Uterus (tissue), 4 donors: ENCODE data around the gene ABHD16A. TPM values are rescaled to one million over a fixed set of nuclear protein-coding genes. Genes with fewer than 3 reads are reported as not detected.

ENCODE experiments used
- DNase-seq, 2 donors: peaks; one replicate each; pipeline ENCODE4 v3.0.0-alpha.2; 2019 to 2020
- H3K27ac ChIP-seq, 2 donors: fragments of 200-600 bp; sonication (generic); 1 replicate in 1 of 2; 2 replicates in 1 of 2; pipeline ENCODE4 v1.5.1; 2016 to 2018
- H3K27me3 ChIP-seq, 2 donors: fragments of 200-600 bp; sonication (generic); one replicate each; pipeline ENCODE4 v1.5.1; 2018 to 2019; ENCODE audit warnings: control low read depth in 1 of 2
- H3K36me3 ChIP-seq, 2 donors: fragments of 200-600 bp; sonication (generic); one replicate each; pipeline ENCODE4 v1.5.1; 2019; ENCODE audit warnings: control low read depth in 1 of 2
- H3K4me1 ChIP-seq, 2 donors: fragments of 200-600 bp; sonication (generic); one replicate each; pipeline ENCODE4 v1.5.1; 2018 to 2019; ENCODE audit warnings: control low read depth in 1 of 2
- H3K4me3 ChIP-seq, 2 donors: fragments of 200-600 bp; sonication (generic); 1 replicate in 1 of 2; 2 replicates in 1 of 2; pipeline ENCODE4 v1.5.1; 2018 to 2019; ENCODE audit warnings: mild to moderate bottlenecking in 1 of 2
- H3K9me3 ChIP-seq, 2 donors: fragments of 200-600 bp; sonication (generic); one replicate each; pipeline ENCODE4 v1.5.1; 2019; ENCODE audit warnings: control low read depth in 1 of 2
- CTCF ChIP-seq, 4 experiments: fragments of 200-600 bp in 2 of 4; fragments of 450-650 bp in 2 of 4; sonication (generic) in 2 of 4; IDR thresholded peaks; one replicate each; pipeline ENCODE4 v1.5.1; 2016 to 2019; ENCODE audit warnings: antibody characterized with exemption in 4 of 4, mild to moderate bottlenecking in 2 of 4, moderate library complexity in 1 of 4
- POLR2A ChIP-seq, 2 donors: fragments of 450-650 bp; IDR thresholded peaks; one replicate each; pipeline ENCODE4 v1.6.1; 2016; ENCODE audit warnings: antibody characterized with exemption in 2 of 2, mild to moderate bottlenecking in 1 of 2, moderate library complexity in 1 of 2
- intact Hi-C: fragments of 100-400 bp; cut with DNase I; formaldehyde crosslinking; loops from one replicate; pipeline ENCODE4 v1.15.1; 2023; ENCODE audit warnings: low total_unique reads
- total RNA-seq, 4 donors: library from RNA; depleted of rRNA in 3 of 4; stranded (reverse); fragments of >200 nt in 3 of 4; gene quantifications; one replicate each; pipeline versions ENCODE4 v1.1.0 to v1.2.4, GENCODE V29; 2014 to 2023
- donor health status: DM: yes; HTN: yes; CAD: no.

Gene ABHD16A
- total RNA-seq, 4 donors from 2014 or later: 25.9 to 50.9 (median 37.9) TPM

GRCh38 chr6:31717499-31718222, 14.5 kb upstream of the ABHD16A start:
- Histone ChIP-seq H3K4me3 (no peak overlapping the region), H3K36me3 (no peaks in the 10 kb centered on the region), H3K9me3 (no peaks in the 10 kb centered on the region), H3K4me1 (no peaks in the 10 kb centered on the region), H3K27ac (no peak overlapping the region), H3K27me3 (no peaks in the 10 kb centered on the region)
- TF ChIP-seq CTCF (IDR thresholded peaks at IDR 0.05) (no peak), POLR2A (IDR thresholded peaks at IDR 0.05) (no peak)
- intact Hi-C loops: no loop called here
- no peak for DNase-seq

- Histone ChIP-seq H3K9me3 (no peaks in the 10 kb centered on the region), H3K36me3 (no peaks in the 10 kb centered on the region), H3K4me1 (no peaks in the 10 kb centered on the region), H3K27me3 (no peaks in the 10 kb centered on the region), H3K4me3 (no peak within 1 kb of the TSS), H3K27ac (no peak within 1 kb of the TSS)
- intact Hi-C loops: no loop called here
- TF ChIP-seq CTCF (IDR thresholded peaks at IDR 0.05): no peak
- TF ChIP-seq POLR2A (IDR thresholded peaks at IDR 0.05): no peak
- DNase-seq: no peak
Measured at GRCh38 chr6:31715022-31715958, 12.2 kb upstream of the ABHD16A start, which contains the start of gene LY6G6D. TSS of gene LY6G6D (plus strand) at chr6:31715348. CDS start at chr6:31715356, 8 bp downstream.

GRCh38 chr6:31713991-31714684, 11.0 kb upstream of the ABHD16A start:
- no peak overlapping the region for H3K27ac ChIP-seq

GRCh38 chr6:31713465-31713864, 10.3 kb upstream of the ABHD16A start:
- H3K9me3 ChIP-seq: no peaks in the 10 kb centered on the region
- H3K4me1 ChIP-seq: no peaks in the 10 kb centered on the region
- H3K27me3 ChIP-seq: no peaks in the 10 kb centered on the region
- no peak for DNase-seq
- TF ChIP-seq CTCF (IDR thresholded peaks at IDR 0.05) (no peak), POLR2A (IDR thresholded peaks at IDR 0.05) (no peak)
- no peaks in the 10 kb centered on the region for H3K36me3 ChIP-seq
- H3K4me3 ChIP-seq: no peak overlapping the region
- H3K27ac ChIP-seq: no peak overlapping the region
- intact Hi-C loops: no loop called here

More at GRCh38 chr6:31713991-31714684, 11.0 kb upstream of the ABHD16A start:
- Histone ChIP-seq H3K9me3 (no peaks in the 10 kb centered on the region), H3K27me3 (no peaks in the 10 kb centered on the region), H3K36me3 (no peaks in the 10 kb centered on the region), H3K4me1 (no peaks in the 10 kb centered on the region), H3K4me3 (no peak overlapping the region)
- TF ChIP-seq CTCF (IDR thresholded peaks at IDR 0.05) (no peak), POLR2A (IDR thresholded peaks at IDR 0.05) (no peak)
- intact Hi-C loops: no loop called here
- DNase-seq: no peak
